Measurements from ENCODE around the gene APOC3. TPM values are rescaled to one million over a fixed set of nuclear protein-coding genes. Genes with fewer than 3 reads are reported as not detected.
A peak's percentile ranks its signal among the peaks of the same experiment; 100 is the strongest.

Gene APOC3
- polyA plus RNA-seq (2013, experiment 1 of 2) = not detected
- not detected for polyA plus RNA-seq (2013, experiment 2 of 2)

DNA sequence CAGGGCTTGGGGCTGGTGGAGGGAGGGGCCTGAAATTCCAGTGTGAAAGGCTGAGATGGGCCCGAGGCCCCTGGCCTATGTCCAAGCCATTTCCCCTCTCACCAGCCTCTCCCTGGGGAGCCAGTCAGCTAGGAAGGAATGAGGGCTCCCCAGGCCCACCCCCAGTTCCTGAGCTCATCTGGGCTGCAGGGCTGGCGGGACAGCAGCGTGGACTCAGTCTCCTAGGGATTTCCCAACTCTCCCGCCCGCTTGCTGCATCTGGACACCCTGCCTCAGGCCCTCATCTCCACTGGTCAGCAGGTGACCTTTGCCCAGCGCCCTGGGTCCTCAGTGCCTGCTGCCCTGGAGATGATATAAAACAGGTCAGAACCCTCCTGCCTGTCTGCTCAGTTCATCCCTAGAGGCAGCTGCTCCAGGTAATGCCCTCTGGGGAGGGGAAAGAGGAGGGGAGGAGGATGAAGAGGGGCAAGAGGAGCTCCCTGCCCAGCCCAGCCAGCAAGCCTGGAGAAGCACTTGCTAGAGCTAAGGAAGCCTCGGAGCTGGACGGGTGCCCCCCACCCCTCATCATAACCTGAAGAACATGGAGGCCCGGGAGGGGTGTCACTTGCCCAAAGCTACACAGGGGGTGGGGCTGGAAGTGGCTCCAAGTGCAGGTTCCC is at the start of gene APOC3:
TSS of gene APOC3 (plus strand) at position 383 of the 659 bp plus-strand sequence. CDS start 676 bp downstream, outside the sequence.
- Histone ChIP-seq H3K23ac (ENCODE audit: low read depth, low read length, poor library complexity) (peak within 1 kb of the TSS; percentile 65), H2BK120ac (ENCODE audit: low read depth, low read length) (no peak within 1 kb of the TSS), H2BK5ac (ENCODE audit: low read length) (peak within 1 kb of the TSS; percentile 66), H4K8ac (ENCODE audit: low read depth, low read length) (no peak within 1 kb of the TSS), H3K79me1 (ENCODE audit: low read depth, low read length) (no peaks in the 10 kb centered on the region), H3K4me1 (ENCODE audit: control insufficient read depth in 2 of 2, insufficient read depth in 1 of 2, low read depth in 1 of 2, low read length in 2 of 2) (peaks cover 5% of the 10 kb centered on the region in 2 donors), H2AK5ac (ENCODE audit: low read depth, low read length) (peak within 1 kb of the TSS; percentile 89), H3K18ac (ENCODE audit: low read length) (peak within 1 kb of the TSS; percentile 48), H3K36me3 (replicated peaks in 1 of 2; ENCODE audit: control insufficient read depth in 2 of 2, insufficient read depth in 2 of 2, low read length in 2 of 2) (no peaks in the 10 kb centered on the region), H3K9ac (ENCODE audit: low read depth, low read length, poor library complexity) (no peak within 1 kb of the TSS), H3K9me3 (replicated peaks in 1 of 2; ENCODE audit: control insufficient read depth in 2 of 2, insufficient read depth in 1 of 2, low read depth in 1 of 2, low read length in 2 of 2) (no peaks in the 10 kb centered on the region), H3K4ac (ENCODE audit: low read length) (peak within 1 kb of the TSS; percentile 37), H4K91ac (ENCODE audit: low read depth, low read length, poor library complexity) (no peak within 1 kb of the TSS), H3K4me2 (ENCODE audit: insufficient read depth, low read length, poor library complexity, severe bottlenecking) (no peak within 1 kb of the TSS), H2AFZ (ENCODE audit: low read length) (peak within 1 kb of the TSS; percentile 86), H3K27ac (replicated peaks; ENCODE audit: low read length) (no peak within 1 kb of the TSS), H3K14ac (ENCODE audit: low read length) (peak within 1 kb of the TSS; percentile 56), H3K27me3 (ENCODE audit: control insufficient read depth in 3 of 3, insufficient read depth in 3 of 3, low read depth in 1 of 3, low read length in 3 of 3) (peaks cover 0 to under 1% (median 0%) of the 10 kb centered on the region in 3 experiments), H2BK12ac (ENCODE audit: low read length) (no peak within 1 kb of the TSS), H3K4me3 (ENCODE audit: low read length in 2 of 2) (no peak within 1 kb of the TSS), H2BK15ac (ENCODE audit: low read length) (peak within 1 kb of the TSS; percentile 55)
- no peak for DNase-seq (ENCODE audit: low spot score)
- no CpG with 5 or more reads among the region's 9 CpGs for WGBS, 2 donors (ENCODE audit: extremely low coverage in 2 of 2, insufficient read length in 2 of 2, insufficient replicate concordance in 1 of 2)

DNA sequence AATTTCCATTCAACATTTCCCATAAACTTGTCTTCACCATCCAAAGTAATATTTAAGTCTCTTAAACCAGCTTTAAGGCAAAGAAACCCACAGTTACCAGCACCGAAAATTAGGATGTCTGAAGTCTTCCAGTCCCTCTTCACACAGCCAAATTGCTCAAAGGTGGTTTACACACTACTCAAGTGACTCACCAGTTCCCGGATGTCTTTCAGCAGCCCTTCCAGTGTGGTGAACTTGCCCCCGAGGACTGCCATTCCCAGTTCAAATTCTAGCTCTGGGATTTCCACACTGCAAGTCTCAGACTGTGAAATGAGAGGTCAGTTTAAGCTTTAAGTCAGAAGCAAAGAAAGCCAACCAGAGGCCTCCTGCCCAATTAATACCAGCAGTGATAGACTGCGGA is 47.0 kb upstream of the APOC3 start:
- Histone ChIP-seq H3K9ac (ENCODE audit: low read depth, low read length, poor library complexity) (no peak overlapping the region), H3K4me3 (ENCODE audit: low read length in 2 of 2) (no peak overlapping the region), H3K27me3 (ENCODE audit: control insufficient read depth in 3 of 3, insufficient read depth in 3 of 3, low read depth in 1 of 3, low read length in 3 of 3) (no peaks in the 10 kb centered on the region), H2BK120ac (ENCODE audit: low read depth, low read length) (no peak overlapping the region), H3K23ac (ENCODE audit: low read depth, low read length, poor library complexity) (no peak overlapping the region), H3K9me3 (replicated peaks in 1 of 2; ENCODE audit: control insufficient read depth in 2 of 2, insufficient read depth in 1 of 2, low read depth in 1 of 2, low read length in 2 of 2) (no peaks in the 10 kb centered on the region), H3K36me3 (replicated peaks in 1 of 2; ENCODE audit: control insufficient read depth in 2 of 2, insufficient read depth in 2 of 2, low read length in 2 of 2) (peaks cover 41 to 91% of the 10 kb centered on the region in 2 donors), H3K4me2 (ENCODE audit: insufficient read depth, low read length, poor library complexity, severe bottlenecking) (no peak overlapping the region), H2BK12ac (ENCODE audit: low read length) (no peak overlapping the region), H2BK15ac (ENCODE audit: low read length) (no peak overlapping the region), H2AFZ (ENCODE audit: low read length) (no peak overlapping the region), H3K79me1 (ENCODE audit: low read depth, low read length) (no peaks in the 10 kb centered on the region), H2BK5ac (ENCODE audit: low read length) (no peak overlapping the region), H4K8ac (ENCODE audit: low read depth, low read length) (no peak overlapping the region), H3K4ac (ENCODE audit: low read length) (no peak overlapping the region), H3K27ac (replicated peaks; ENCODE audit: low read length) (no peak overlapping the region), H4K91ac (ENCODE audit: low read depth, low read length, poor library complexity) (no peak overlapping the region), H3K18ac (ENCODE audit: low read length) (no peak overlapping the region), H2AK5ac (ENCODE audit: low read depth, low read length) (no peak overlapping the region), H3K14ac (ENCODE audit: low read length) (no peak overlapping the region), H3K4me1 (ENCODE audit: control insufficient read depth in 2 of 2, insufficient read depth in 1 of 2, low read depth in 1 of 2, low read length in 2 of 2) (peaks cover 4 to 5% of the 10 kb centered on the region in 2 donors)
- WGBS, 2 donors (ENCODE audit: extremely low coverage in 2 of 2, insufficient read length in 2 of 2, insufficient replicate concordance in 1 of 2) = no CpG with 5 or more reads among the region's 4 CpGs
- DNase-seq (ENCODE audit: low spot score) = no peak

DNA sequence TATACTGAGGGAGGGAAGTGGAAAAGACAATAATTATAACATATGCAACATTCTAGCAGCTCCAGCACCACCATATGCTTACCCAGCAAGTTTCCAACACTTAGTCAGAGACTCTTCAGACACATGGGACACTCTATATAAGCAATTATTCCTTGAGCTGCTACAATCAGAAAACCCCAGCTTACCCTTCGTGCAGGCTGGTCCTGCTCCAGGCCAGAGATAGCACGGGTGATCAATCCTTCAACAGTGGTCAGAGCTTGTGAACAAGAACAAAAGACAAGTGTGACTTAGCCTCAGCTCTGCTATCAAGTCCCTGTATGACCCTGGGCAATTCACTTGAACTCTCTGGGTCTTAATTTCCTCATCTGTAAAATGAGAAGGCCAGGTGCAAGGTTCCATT is 43.4 kb upstream of the APOC3 start:
- no peak overlapping the region for H2BK15ac ChIP-seq (ENCODE audit: low read length)
- no peak overlapping the region for H4K91ac ChIP-seq (ENCODE audit: low read depth, low read length, poor library complexity)
- H3K9me3 ChIP-seq (replicated peaks in 1 of 2; ENCODE audit: control insufficient read depth in 2 of 2, insufficient read depth in 1 of 2, low read depth in 1 of 2, low read length in 2 of 2) = no peaks in the 10 kb centered on the region
- H3K4ac ChIP-seq (ENCODE audit: low read length) = no peak overlapping the region
- H3K79me1 ChIP-seq (ENCODE audit: low read depth, low read length) = no peaks in the 10 kb centered on the region
- H3K27ac ChIP-seq (replicated peaks; ENCODE audit: low read length) = no peak overlapping the region
- peaks cover 0 to 12% (median 3%) of the 10 kb centered on the region in 3 experiments for H3K27me3 ChIP-seq (ENCODE audit: control insufficient read depth in 3 of 3, insufficient read depth in 3 of 3, low read depth in 1 of 3, low read length in 3 of 3)
- WGBS, 2 donors (ENCODE audit: extremely low coverage in 2 of 2, insufficient read length in 2 of 2, insufficient replicate concordance in 1 of 2) = no CpG with 5 or more reads among the region's 2 CpGs
- H3K4me2 ChIP-seq (ENCODE audit: insufficient read depth, low read length, poor library complexity, severe bottlenecking) = no peak overlapping the region
- peak overlapping the region in 1 of 2 donors; percentile 58 for H3K4me3 ChIP-seq (ENCODE audit: low read length in 2 of 2)
- H3K23ac ChIP-seq (ENCODE audit: low read depth, low read length, poor library complexity) = no peak overlapping the region
- no peak overlapping the region for H3K9ac ChIP-seq (ENCODE audit: low read depth, low read length, poor library complexity)
- no peak overlapping the region for H2BK5ac ChIP-seq (ENCODE audit: low read length)
- H2BK12ac ChIP-seq (ENCODE audit: low read length) = no peak overlapping the region
- no peak overlapping the region for H2BK120ac ChIP-seq (ENCODE audit: low read depth, low read length)
- DNase-seq (ENCODE audit: low spot score) = no peak
- peaks cover 31 to 56% of the 10 kb centered on the region in 2 donors for H3K36me3 ChIP-seq (replicated peaks in 1 of 2; ENCODE audit: control insufficient read depth in 2 of 2, insufficient read depth in 2 of 2, low read length in 2 of 2)
- no peak overlapping the region for H3K18ac ChIP-seq (ENCODE audit: low read length)
- H2AK5ac ChIP-seq (ENCODE audit: low read depth, low read length) = no peak overlapping the region
- H3K4me1 ChIP-seq (ENCODE audit: control insufficient read depth in 2 of 2, insufficient read depth in 1 of 2, low read depth in 1 of 2, low read length in 2 of 2) = peaks cover 8 to 12% of the 10 kb centered on the region in 2 donors
- H4K8ac ChIP-seq (ENCODE audit: low read depth, low read length) = no peak overlapping the region
- H2AFZ ChIP-seq (ENCODE audit: low read length) = no peak overlapping the region
- no peak overlapping the region for H3K14ac ChIP-seq (ENCODE audit: low read length)

DNA sequence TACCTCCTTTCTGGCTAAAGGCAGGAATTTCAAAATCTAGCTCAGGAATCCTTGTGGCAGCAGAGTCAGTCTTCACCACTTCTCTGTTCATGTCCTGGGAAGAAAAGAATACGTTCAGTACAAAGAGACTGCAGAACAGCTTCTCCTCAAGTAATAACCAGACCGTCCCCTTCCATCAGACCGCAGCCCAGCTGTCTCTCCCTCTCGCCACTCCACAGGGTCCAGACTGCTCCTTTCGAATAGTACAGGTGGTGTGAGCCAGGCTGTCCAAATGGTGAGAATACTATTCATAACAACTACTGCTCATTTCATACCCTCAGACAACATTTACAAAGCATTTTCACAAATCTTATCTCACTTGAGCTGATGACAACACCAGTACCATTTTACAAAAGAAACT is 42.7 kb upstream of the APOC3 start:
- Histone ChIP-seq H3K4me2 (ENCODE audit: insufficient read depth, low read length, poor library complexity, severe bottlenecking) (peak overlapping the region; percentile 92), H3K14ac (ENCODE audit: low read length) (no peak overlapping the region), H3K23ac (ENCODE audit: low read depth, low read length, poor library complexity) (no peak overlapping the region), H3K4ac (ENCODE audit: low read length) (no peak overlapping the region), H3K4me3 (ENCODE audit: low read length in 2 of 2) (peak overlapping the region in 1 of 2 donors; percentile 58), H3K79me1 (ENCODE audit: low read depth, low read length) (no peaks in the 10 kb centered on the region), H3K9me3 (replicated peaks in 1 of 2; ENCODE audit: control insufficient read depth in 2 of 2, insufficient read depth in 1 of 2, low read depth in 1 of 2, low read length in 2 of 2) (no peaks in the 10 kb centered on the region), H3K36me3 (replicated peaks in 1 of 2; ENCODE audit: control insufficient read depth in 2 of 2, insufficient read depth in 2 of 2, low read length in 2 of 2) (peaks cover 30 to 51% of the 10 kb centered on the region in 2 donors), H3K27ac (replicated peaks; ENCODE audit: low read length) (no peak overlapping the region), H3K4me1 (ENCODE audit: control insufficient read depth in 2 of 2, insufficient read depth in 1 of 2, low read depth in 1 of 2, low read length in 2 of 2) (peaks cover 8 to 15% of the 10 kb centered on the region in 2 donors), H2AFZ (ENCODE audit: low read length) (peak overlapping the region; percentile 86), H2BK12ac (ENCODE audit: low read length) (no peak overlapping the region), H4K8ac (ENCODE audit: low read depth, low read length) (no peak overlapping the region), H3K18ac (ENCODE audit: low read length) (no peak overlapping the region), H2BK120ac (ENCODE audit: low read depth, low read length) (no peak overlapping the region), H3K27me3 (ENCODE audit: control insufficient read depth in 3 of 3, insufficient read depth in 3 of 3, low read depth in 1 of 3, low read length in 3 of 3) (peaks cover 0 to 12% (median 3%) of the 10 kb centered on the region in 3 experiments), H2BK15ac (ENCODE audit: low read length) (no peak overlapping the region), H2BK5ac (ENCODE audit: low read length) (no peak overlapping the region), H2AK5ac (ENCODE audit: low read depth, low read length) (no peak overlapping the region), H3K9ac (ENCODE audit: low read depth, low read length, poor library complexity) (no peak overlapping the region), H4K91ac (ENCODE audit: low read depth, low read length, poor library complexity) (no peak overlapping the region)
- no peak for DNase-seq (ENCODE audit: low spot score)
- no CpG with 5 or more reads among the region's 5 CpGs for WGBS, 2 donors (ENCODE audit: extremely low coverage in 2 of 2, insufficient read length in 2 of 2, insufficient replicate concordance in 1 of 2)

All from neuronal stem cell (in vitro differentiated cells).